ENCODE measurements around the gene HIPK1.
"Not testable (repeated sequence)": the region's sequence is repeated elsewhere in the genome, so short reads cannot be mapped to it uniquely, and the experiment has no call there.

The HIPK1 gene

GRCh38 chr1:113995382-113995781 is 66.3 kb downstream of the HIPK1 start:
- H3K27ac ChIP-seq (ENCODE audit: low read length): no peak overlapping the region
- H3K9me3 ChIP-seq (ENCODE audit: control insufficient read depth in 2 of 2, low read length in 2 of 2): peaks cover 3% of the 10 kb centered on the region in 2 donors
- no peak overlapping the region for H3K9ac ChIP-seq (ENCODE audit: low read length in 2 of 2)
- H3K4me3 ChIP-seq (ENCODE audit: low read length in 2 of 2): no peak overlapping the region
- H3K4me1 ChIP-seq (ENCODE audit: control insufficient read depth, insufficient read depth, low read length): no peaks in the 10 kb centered on the region
- no peaks in the 10 kb centered on the region for H3K36me3 ChIP-seq (ENCODE audit: control insufficient read depth in 2 of 2, insufficient read depth in 2 of 2, low read length in 2 of 2)
- no peaks in the 10 kb centered on the region for H3K27me3 ChIP-seq (ENCODE audit: control insufficient read depth in 1 of 2, insufficient read depth in 2 of 2, low read length in 2 of 2)

GRCh38 chr1:113998361-113998760 is 69.2 kb downstream of the HIPK1 start:
- Histone ChIP-seq H3K27me3 (ENCODE audit: control insufficient read depth in 1 of 2, insufficient read depth in 2 of 2, low read length in 2 of 2) (no peaks in the 10 kb centered on the region), H3K9me3 (ENCODE audit: control insufficient read depth in 2 of 2, low read length in 2 of 2) (peaks cover 0 to 3% of the 10 kb centered on the region in 2 donors), H3K4me3 (ENCODE audit: low read length in 2 of 2) (no peak overlapping the region), H3K27ac (ENCODE audit: low read length) (no peak overlapping the region), H3K36me3 (ENCODE audit: control insufficient read depth in 2 of 2, insufficient read depth in 2 of 2, low read length in 2 of 2) (no peaks in the 10 kb centered on the region), H3K4me1 (ENCODE audit: control insufficient read depth, insufficient read depth, low read length) (peaks cover 4% of the 10 kb centered on the region), H3K9ac (ENCODE audit: low read length in 2 of 2) (no peak overlapping the region)

GRCh38 chr1:113999233-113999632 is 70.1 kb downstream of the HIPK1 start:
- Histone ChIP-seq H3K9me3 (ENCODE audit: control insufficient read depth in 2 of 2, low read length in 2 of 2) (peaks cover 0 to 3% of the 10 kb centered on the region in 2 donors), H3K9ac (ENCODE audit: low read length in 2 of 2) (no peak overlapping the region), H3K4me3 (ENCODE audit: low read length in 2 of 2) (no peak overlapping the region), H3K27me3 (ENCODE audit: control insufficient read depth in 1 of 2, insufficient read depth in 2 of 2, low read length in 2 of 2) (no peaks in the 10 kb centered on the region), H3K27ac (ENCODE audit: low read length) (no peak overlapping the region), H3K36me3 (ENCODE audit: control insufficient read depth in 2 of 2, insufficient read depth in 2 of 2, low read length in 2 of 2) (no peaks in the 10 kb centered on the region), H3K4me1 (ENCODE audit: control insufficient read depth, insufficient read depth, low read length) (peaks cover 4% of the 10 kb centered on the region)

- Histone ChIP-seq H3K9me3 (ENCODE audit: control insufficient read depth in 2 of 2, low read length in 2 of 2) (peaks cover 0 to 3% of the 10 kb centered on the region in 2 donors), H3K4me1 (ENCODE audit: control insufficient read depth, insufficient read depth, low read length) (peaks cover 4% of the 10 kb centered on the region), H3K27me3 (ENCODE audit: control insufficient read depth in 1 of 2, insufficient read depth in 2 of 2, low read length in 2 of 2) (no peaks in the 10 kb centered on the region), H3K27ac (ENCODE audit: low read length) (no peak overlapping the region), H3K9ac (ENCODE audit: low read length in 2 of 2) (no peak overlapping the region), H3K4me3 (ENCODE audit: low read length in 2 of 2) (no peak overlapping the region), H3K36me3 (ENCODE audit: control insufficient read depth in 2 of 2, insufficient read depth in 2 of 2, low read length in 2 of 2) (no peaks in the 10 kb centered on the region)
Measured at GRCh38 chr1:113999799-114000198, 70.7 kb downstream of the HIPK1 start.

GRCh38 chr1:114000406-114000805 is 71.3 kb downstream of the HIPK1 start:
- no peaks in the 10 kb centered on the region for H3K27me3 ChIP-seq (ENCODE audit: control insufficient read depth in 1 of 2, insufficient read depth in 2 of 2, low read length in 2 of 2)
- H3K27ac ChIP-seq (ENCODE audit: low read length): no peak overlapping the region
- no peaks in the 10 kb centered on the region for H3K36me3 ChIP-seq (ENCODE audit: control insufficient read depth in 2 of 2, insufficient read depth in 2 of 2, low read length in 2 of 2)
- H3K9me3 ChIP-seq (ENCODE audit: control insufficient read depth in 2 of 2, low read length in 2 of 2): peaks cover 0 to 3% of the 10 kb centered on the region in 2 donors
- H3K4me3 ChIP-seq (ENCODE audit: low read length in 2 of 2): no peak overlapping the region
- no peak overlapping the region for H3K9ac ChIP-seq (ENCODE audit: low read length in 2 of 2)
- peaks cover 4% of the 10 kb centered on the region for H3K4me1 ChIP-seq (ENCODE audit: control insufficient read depth, insufficient read depth, low read length)

- Histone ChIP-seq H3K4me3 (ENCODE audit: low read length in 2 of 2) (no peak overlapping the region), H3K27me3 (ENCODE audit: control insufficient read depth in 1 of 2, insufficient read depth in 2 of 2, low read length in 2 of 2) (no peaks in the 10 kb centered on the region), H3K36me3 (ENCODE audit: control insufficient read depth in 2 of 2, insufficient read depth in 2 of 2, low read length in 2 of 2) (no peaks in the 10 kb centered on the region), H3K4me1 (ENCODE audit: control insufficient read depth, insufficient read depth, low read length) (peaks cover 4% of the 10 kb centered on the region), H3K9me3 (ENCODE audit: control insufficient read depth in 2 of 2, low read length in 2 of 2) (no peaks in the 10 kb centered on the region), H3K9ac (ENCODE audit: low read length in 2 of 2) (no peak overlapping the region), H3K27ac (ENCODE audit: low read length) (no peak overlapping the region)
Measured at GRCh38 chr1:114002492-114003239, 73.5 kb downstream of the HIPK1 start.

GRCh38 chr1:114003431-114003830 is 74.3 kb downstream of the HIPK1 start:
- H3K27me3 ChIP-seq (ENCODE audit: control insufficient read depth in 1 of 2, insufficient read depth in 2 of 2, low read length in 2 of 2): no peaks in the 10 kb centered on the region
- H3K4me1 ChIP-seq (ENCODE audit: control insufficient read depth, insufficient read depth, low read length): peaks cover 4% of the 10 kb centered on the region
- H3K27ac ChIP-seq (ENCODE audit: low read length): no peak overlapping the region

GRCh38 chr1:114006825-114007224 is 77.7 kb downstream of the HIPK1 start:
- not testable (repeated sequence) for H3K4me1 ChIP-seq (ENCODE audit: control insufficient read depth, insufficient read depth, low read length); H3K4me3 ChIP-seq (ENCODE audit: low read length in 2 of 2); H3K9ac ChIP-seq (ENCODE audit: low read length in 2 of 2); H3K36me3 ChIP-seq (ENCODE audit: control insufficient read depth in 2 of 2, insufficient read depth in 2 of 2, low read length in 2 of 2); H3K9me3 ChIP-seq (ENCODE audit: control insufficient read depth in 2 of 2, low read length in 2 of 2); H3K27me3 ChIP-seq (ENCODE audit: control insufficient read depth in 1 of 2, insufficient read depth in 2 of 2, low read length in 2 of 2); H3K27ac ChIP-seq (ENCODE audit: low read length)

More at GRCh38 chr1:114003431-114003830, 74.3 kb downstream of the HIPK1 start:
- H3K9ac ChIP-seq (ENCODE audit: low read length in 2 of 2): no peak overlapping the region
- H3K9me3 ChIP-seq (ENCODE audit: control insufficient read depth in 2 of 2, low read length in 2 of 2): no peaks in the 10 kb centered on the region
- no peaks in the 10 kb centered on the region for H3K36me3 ChIP-seq (ENCODE audit: control insufficient read depth in 2 of 2, insufficient read depth in 2 of 2, low read length in 2 of 2)
- H3K4me3 ChIP-seq (ENCODE audit: low read length in 2 of 2): no peak overlapping the region

GRCh38 chr1:114008480-114008941 is 79.4 kb downstream of the HIPK1 start:
- no peak overlapping the region for H3K27ac ChIP-seq (ENCODE audit: low read length)
- H3K9ac ChIP-seq (ENCODE audit: low read length in 2 of 2): no peak overlapping the region
- no peaks in the 10 kb centered on the region for H3K27me3 ChIP-seq (ENCODE audit: control insufficient read depth in 1 of 2, insufficient read depth in 2 of 2, low read length in 2 of 2)
- no peaks in the 10 kb centered on the region for H3K4me1 ChIP-seq (ENCODE audit: control insufficient read depth, insufficient read depth, low read length)
- no peaks in the 10 kb centered on the region for H3K36me3 ChIP-seq (ENCODE audit: control insufficient read depth in 2 of 2, insufficient read depth in 2 of 2, low read length in 2 of 2)
- no peaks in the 10 kb centered on the region for H3K9me3 ChIP-seq (ENCODE audit: control insufficient read depth in 2 of 2, low read length in 2 of 2)
- no peak overlapping the region for H3K4me3 ChIP-seq (ENCODE audit: low read length in 2 of 2)

GRCh38 chr1:114008993-114009392 is 79.9 kb downstream of the HIPK1 start:
- H3K9ac ChIP-seq (ENCODE audit: low read length in 2 of 2): no peak overlapping the region
- peaks cover 0 to under 1% of the 10 kb centered on the region in 2 donors for H3K27me3 ChIP-seq (ENCODE audit: control insufficient read depth in 1 of 2, insufficient read depth in 2 of 2, low read length in 2 of 2)
- no peaks in the 10 kb centered on the region for H3K36me3 ChIP-seq (ENCODE audit: control insufficient read depth in 2 of 2, insufficient read depth in 2 of 2, low read length in 2 of 2)
- no peak overlapping the region for H3K27ac ChIP-seq (ENCODE audit: low read length)
- no peak overlapping the region for H3K4me3 ChIP-seq (ENCODE audit: low read length in 2 of 2)
- no peaks in the 10 kb centered on the region for H3K9me3 ChIP-seq (ENCODE audit: control insufficient read depth in 2 of 2, low read length in 2 of 2)
- H3K4me1 ChIP-seq (ENCODE audit: control insufficient read depth, insufficient read depth, low read length): no peaks in the 10 kb centered on the region

GRCh38 chr1:114009393-114009792 is 80.3 kb downstream of the HIPK1 start:
- Histone ChIP-seq H3K27ac (ENCODE audit: low read length) (no peak overlapping the region), H3K4me3 (ENCODE audit: low read length in 2 of 2) (no peak overlapping the region), H3K9me3 (ENCODE audit: control insufficient read depth in 2 of 2, low read length in 2 of 2) (no peaks in the 10 kb centered on the region), H3K9ac (ENCODE audit: low read length in 2 of 2) (no peak overlapping the region), H3K4me1 (ENCODE audit: control insufficient read depth, insufficient read depth, low read length) (no peaks in the 10 kb centered on the region), H3K27me3 (ENCODE audit: control insufficient read depth in 1 of 2, insufficient read depth in 2 of 2, low read length in 2 of 2) (peaks cover 0 to 2% of the 10 kb centered on the region in 2 donors), H3K36me3 (ENCODE audit: control insufficient read depth in 2 of 2, insufficient read depth in 2 of 2, low read length in 2 of 2) (no peaks in the 10 kb centered on the region)

Measured in stomach smooth muscle (tissue), 2 donors.